Hepatocyte (in vitro differentiated cells): ENCODE results near the gene POLR1E. TPM values are rescaled to one million over a fixed set of nuclear protein-coding genes. Genes with fewer than 3 reads are reported as not detected.

ENCODE experiments used
- DNase-seq: peaks from one replicate; pipeline ENCODE4 v3.0.0-alpha.2; 2016; ENCODE audit warnings: low spot score
- H2AFZ ChIP-seq: fragments of 200-600 bp; sonication (generic); 2 replicates; pipeline ENCODE4 v1.6.0; 2016; ENCODE audit warnings: antibody characterized with exemption, mild to moderate bottlenecking
- H3K27ac ChIP-seq: fragments of 200-600 bp; sonication (generic); 2 replicates; pipeline ENCODE4 v1.5.1; 2016; ENCODE audit warnings: mild to moderate bottlenecking
- H3K27me3 ChIP-seq: fragments of 200-600 bp; sonication (generic); 2 replicates; pipeline ENCODE4 v1.6.1; 2016
- H3K36me3 ChIP-seq: fragments of 200-600 bp; sonication (generic); replicated peaks from 2 replicates; pipeline ENCODE4 v1.5.1; 2016; ENCODE audit warnings: low read depth; ENCODE audit not compliant: insufficient read depth
- H3K4me1 ChIP-seq: fragments of 200-600 bp; sonication (generic); 2 replicates; pipeline ENCODE4 v1.5.1; 2016; ENCODE audit warnings: mild to moderate bottlenecking, moderate library complexity; ENCODE audit not compliant: insufficient read depth
- H3K4me2 ChIP-seq: fragments of 200-600 bp; sonication (generic); 2 replicates; pipeline ENCODE4 v1.6.0; 2016
- H3K4me3 ChIP-seq: fragments of 200-600 bp; sonication (generic); 2 replicates; pipeline ENCODE4 v1.5.1; 2016; ENCODE audit warnings: mild to moderate bottlenecking
- H3K79me2 ChIP-seq: fragments of 200-600 bp; sonication (generic); 2 replicates; pipeline ENCODE4 v1.6.0; 2017; ENCODE audit warnings: mild to moderate bottlenecking
- H3K9me2 ChIP-seq: fragments of 200-600 bp; sonication (generic); replicated peaks from 2 replicates; pipeline ENCODE4 v1.6.0; 2017; ENCODE audit warnings: mild to moderate bottlenecking; ENCODE audit not compliant: insufficient read depth
- H3K9me3 ChIP-seq: fragments of 200-600 bp; sonication (generic); 2 replicates; pipeline ENCODE4 v1.5.1; 2016; ENCODE audit warnings: low read depth, mild to moderate bottlenecking
- H4K20me1 ChIP-seq: fragments of 200-600 bp; sonication (generic); 2 replicates; pipeline ENCODE4 v1.6.0; 2016; ENCODE audit warnings: mild to moderate bottlenecking; ENCODE audit not compliant: insufficient read depth, poor library complexity, severe bottlenecking
- EZH2 ChIP-seq: fragments of 200-600 bp; sonication (generic); IDR thresholded peaks from 2 replicates; pipeline ENCODE4 v1.6.1; 2016; ENCODE audit warnings: antibody characterized with exemption, mild to moderate bottlenecking, borderline replicate concordance
- EZH2phosphoT487 ChIP-seq: fragments of 200-600 bp; sonication (generic); IDR thresholded peaks from one replicate; pipeline ENCODE4 v1.6.1; 2018; ENCODE audit warnings: antibody characterized with exemption, mild to moderate bottlenecking, low read depth, moderate library complexity; ENCODE audit not compliant: unreplicated experiment, severe bottlenecking
- WGBS: methylation state at CpG from one replicate; pipeline ENCODE4 v1.1.6; 2016; ENCODE audit warnings: low lambda C conversion rate; ENCODE audit errors: missing lambda C conversion rate; 5-methylcytosine and 5-hydroxymethylcytosine counted together
- polyA plus RNA-seq: library from polyadenylated mRNA; unstranded; fragments of >200 nt; fragmentation: Nextera tagmentation; extraction: Ambion mirVana; gene quantifications from 2 replicates; pipeline ENCODE4 v1.2.1, GENCODE V29; 2016
- total RNA-seq: library from RNA; depleted of rRNA; stranded (reverse); fragments of >200 nt; gene quantifications from 2 replicates; pipeline ENCODE4 v1.2.3, GENCODE V29; 2014
- TF ChIP-seq, protein P1 (sequence below): fragments of 200-600 bp; sonication (generic); IDR thresholded peaks from 2 replicates; pipeline ENCODE4 v1.5.1; 2016; ENCODE audit warnings: antibody characterized with exemption, mild to moderate bottlenecking; ENCODE audit not compliant: poor library complexity

The POLR1E gene
- total and polyA plus RNA-seq, 2 experiments from 2014 or later = 8.4 to 13.3 TPM

- Histone ChIP-seq H3K27ac (no peak overlapping the region), H3K36me3 (no peaks in the 10 kb centered on the region), H3K4me3 (no peak overlapping the region), H3K79me2 (no peaks in the 10 kb centered on the region), H3K4me2 (no peak overlapping the region), H3K9me3 (no peaks in the 10 kb centered on the region), H3K9me2 (no peaks in the 10 kb centered on the region), H2AFZ (no peak overlapping the region), H4K20me1 (no peaks in the 10 kb centered on the region), H3K27me3 (no peaks in the 10 kb centered on the region), H3K4me1 (no peaks in the 10 kb centered on the region)
- WGBS = 87% methylated on average over 3 of the region's 3 CpGs
- no peak for DNase-seq
- no peak for TF ChIP-seq EZH2phosphoT487
- TF ChIP-seq, protein P1, sequence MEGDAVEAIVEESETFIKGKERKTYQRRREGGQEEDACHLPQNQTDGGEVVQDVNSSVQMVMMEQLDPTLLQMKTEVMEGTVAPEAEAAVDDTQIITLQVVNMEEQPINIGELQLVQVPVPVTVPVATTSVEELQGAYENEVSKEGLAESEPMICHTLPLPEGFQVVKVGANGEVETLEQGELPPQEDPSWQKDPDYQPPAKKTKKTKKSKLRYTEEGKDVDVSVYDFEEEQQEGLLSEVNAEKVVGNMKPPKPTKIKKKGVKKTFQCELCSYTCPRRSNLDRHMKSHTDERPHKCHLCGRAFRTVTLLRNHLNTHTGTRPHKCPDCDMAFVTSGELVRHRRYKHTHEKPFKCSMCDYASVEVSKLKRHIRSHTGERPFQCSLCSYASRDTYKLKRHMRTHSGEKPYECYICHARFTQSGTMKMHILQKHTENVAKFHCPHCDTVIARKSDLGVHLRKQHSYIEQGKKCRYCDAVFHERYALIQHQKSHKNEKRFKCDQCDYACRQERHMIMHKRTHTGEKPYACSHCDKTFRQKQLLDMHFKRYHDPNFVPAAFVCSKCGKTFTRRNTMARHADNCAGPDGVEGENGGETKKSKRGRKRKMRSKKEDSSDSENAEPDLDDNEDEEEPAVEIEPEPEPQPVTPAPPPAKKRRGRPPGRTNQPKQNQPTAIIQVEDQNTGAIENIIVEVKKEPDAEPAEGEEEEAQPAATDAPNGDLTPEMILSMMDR = no peak
Observed at GRCh38 chr9:37540634-37541033, 54.9 kb downstream of the POLR1E start.

GRCh38 chr9:37541465-37541864 is 55.7 kb downstream of the POLR1E start:
- Histone ChIP-seq H3K27ac (no peak overlapping the region), H3K4me1 (no peaks in the 10 kb centered on the region), H2AFZ (no peak overlapping the region), H3K9me2 (no peaks in the 10 kb centered on the region), H3K36me3 (no peaks in the 10 kb centered on the region), H3K79me2 (no peaks in the 10 kb centered on the region), H3K27me3 (no peaks in the 10 kb centered on the region), H4K20me1 (no peaks in the 10 kb centered on the region), H3K4me2 (no peak overlapping the region), H3K9me3 (no peaks in the 10 kb centered on the region), H3K4me3 (no peak overlapping the region)
- 98% methylated on average over 8 of the region's 8 CpGs for WGBS
- TF ChIP-seq EZH2 (no peak), EZH2phosphoT487 (no peak)
- TF ChIP-seq, protein P1 = no peak
- no peak for DNase-seq

DNA sequence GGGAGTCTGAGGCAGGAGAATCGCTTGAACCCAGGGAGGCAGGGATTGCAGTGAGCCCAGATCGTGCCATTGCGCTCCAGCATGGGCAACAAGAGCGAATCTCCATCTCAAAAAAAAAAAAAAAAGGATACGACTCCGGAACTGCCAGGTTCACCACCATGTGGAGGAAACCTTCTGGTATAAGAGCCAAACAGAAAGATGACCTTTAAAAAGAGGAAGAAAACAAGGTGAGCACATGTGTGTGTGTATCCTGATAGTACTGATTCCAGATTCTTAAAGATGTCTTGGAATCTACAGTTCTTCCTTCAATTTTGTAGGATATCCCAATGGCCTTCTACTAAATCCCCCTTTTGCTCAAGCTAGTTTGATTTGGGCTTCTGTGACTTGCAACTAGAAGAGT is 56.7 kb downstream of the POLR1E start:
- Histone ChIP-seq H3K27me3 (no peaks in the 10 kb centered on the region), H2AFZ (no peak overlapping the region), H3K79me2 (no peaks in the 10 kb centered on the region), H3K36me3 (no peaks in the 10 kb centered on the region), H3K27ac (no peak overlapping the region), H3K9me3 (no peaks in the 10 kb centered on the region), H3K4me3 (no peak overlapping the region), H3K4me1 (no peaks in the 10 kb centered on the region), H3K9me2 (no peaks in the 10 kb centered on the region), H4K20me1 (no peaks in the 10 kb centered on the region), H3K4me2 (no peak overlapping the region)
- DNase-seq = no peak
- WGBS = 94% methylated on average over 6 of the region's 6 CpGs
- TF ChIP-seq EZH2 = no peak
- TF ChIP-seq EZH2phosphoT487 = no peak
- TF ChIP-seq, protein P1 = no peak

DNA sequence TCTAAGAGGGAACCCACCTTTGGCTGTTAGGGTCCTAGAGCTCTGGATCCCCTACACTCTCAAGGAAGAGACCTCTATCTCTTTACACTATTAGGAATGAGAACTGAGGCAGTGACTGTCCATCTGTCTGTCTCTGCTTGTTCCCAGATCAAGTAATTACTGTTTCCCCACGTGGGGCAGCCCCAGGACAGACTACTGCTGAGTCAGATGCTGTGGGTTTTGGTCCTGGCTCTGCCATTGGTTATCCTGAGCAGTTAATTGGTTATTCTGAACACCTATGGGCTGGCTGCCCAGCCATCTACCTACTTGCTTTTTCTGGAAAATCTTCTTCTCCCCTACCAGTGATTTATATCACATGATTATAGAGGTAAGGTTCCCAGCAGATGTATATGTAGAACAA is 57.1 kb downstream of the POLR1E start:
- 100% methylated on average over 1 of the region's 1 CpG for WGBS
- Histone ChIP-seq H3K4me2 (no peak overlapping the region), H3K27ac (no peak overlapping the region), H3K4me1 (no peaks in the 10 kb centered on the region), H3K79me2 (no peaks in the 10 kb centered on the region), H4K20me1 (no peaks in the 10 kb centered on the region), H3K9me2 (no peaks in the 10 kb centered on the region), H3K27me3 (no peaks in the 10 kb centered on the region), H3K36me3 (no peaks in the 10 kb centered on the region), H3K4me3 (no peak overlapping the region), H2AFZ (no peak overlapping the region), H3K9me3 (no peaks in the 10 kb centered on the region)
- TF ChIP-seq, protein P1 = no peak
- TF ChIP-seq EZH2 (no peak), EZH2phosphoT487 (no peak)
- no peak for DNase-seq
